G401 (cell line): Measurements from ENCODE around the gene VARS2. TPM values are rescaled to one million over a fixed set of nuclear protein-coding genes. Genes with fewer than 3 reads are reported as not detected.

Source experiments
- total RNA-seq: library from RNA; depleted of rRNA; stranded (reverse); fragments of >200 nt; shearing (Covaris generic); gene quantifications from 2 replicates; pipeline ENCODE4 v1.2.3, GENCODE V29; 2014; rRNA removed

VARS2 gene
- total RNA-seq, 1 experiment from 2014 or later: 105 TPM

Other genes starting within 250 kb of the VARS2 start
- 59.8 and 73.2 TPM in 2 replicates for gene DHX16, start 241.2 kb upstream of the VARS2 start, total RNA-seq
- gene PPP1R18, start 227.6 kb upstream of the VARS2 start, total RNA-seq: 53.7 and 54.3 TPM in 2 replicates
- gene NRM, start 223.3 kb upstream of the VARS2 start, total RNA-seq: 2.6 and 8.8 TPM in 2 replicates
- 2.5 and 14.3 TPM in 2 replicates for gene MDC1, start 197.0 kb upstream of the VARS2 start, total RNA-seq
- gene TUBB, start 193.9 kb upstream of the VARS2 start, total RNA-seq: 456 and 575 TPM in 2 replicates
- gene FLOT1, start 171.6 kb upstream of the VARS2 start, total RNA-seq: 170 and 172 TPM in 2 replicates
- gene IER3, start 169.7 kb upstream of the VARS2 start, total RNA-seq: 257 and 297 TPM in 2 replicates
- 131 and 141 TPM in 2 replicates for gene DDR1, start 29.7 kb upstream of the VARS2 start, total RNA-seq
- gene GTF2H4, start 6.0 kb upstream of the VARS2 start, total RNA-seq: 46.2 and 51.9 TPM in 2 replicates
- gene SFTA2, start 17.9 kb downstream of the VARS2 start, total RNA-seq: not detected in 2 replicates
- not detected in 2 replicates for gene MUCL3, start 26.7 kb downstream of the VARS2 start, total RNA-seq
- gene MUC21, start 69.5 kb downstream of the VARS2 start, total RNA-seq: not detected in 2 replicates
- gene MUC22, start 96.2 kb downstream of the VARS2 start, total RNA-seq: not detected in 2 replicates
- not detected in 2 replicates for gene C6orf15, start 198.3 kb downstream of the VARS2 start, total RNA-seq
- gene PSORS1C1, start 200.6 kb downstream of the VARS2 start, total RNA-seq: not detected in 2 replicates
- not detected in 2 replicates for gene CDSN, start 206.2 kb downstream of the VARS2 start, total RNA-seq
- gene PSORS1C2, start 224.8 kb downstream of the VARS2 start, total RNA-seq: not detected in 2 replicates
- gene CCHCR1, start 243.6 kb downstream of the VARS2 start, total RNA-seq: 33.6 and 37.5 TPM in 2 replicates
- 16.1 and 19.4 TPM in 2 replicates for gene TCF19, start 244.4 kb downstream of the VARS2 start, total RNA-seq